HepG2 (cell line): ENCODE measurements around the gene SLC13A3. TPM values are rescaled to one million over a fixed set of nuclear protein-coding genes. Genes with fewer than 3 reads are reported as not detected.
A peak's percentile ranks its signal among the peaks of the same experiment; 100 is the strongest.

Source experiments
- AGO1 ChIP-seq: fragments of 200-400 bp; formaldehyde crosslinking; IDR thresholded peaks from 2 replicates; pipeline ENCODE4 v1.6.1; 2017; ENCODE audit warnings: mild to moderate bottlenecking, low read depth, low read length, moderate library complexity; ENCODE audit not compliant: poor library complexity, severe bottlenecking
- ATF3 ChIP-seq: sonication (generic); formaldehyde crosslinking; IDR thresholded peaks from 2 replicates; pipeline ENCODE4 v1.4.0; 2020; ENCODE audit warnings: missing genetic modification reagents
- CERS6 ChIP-seq: sonication (generic); formaldehyde crosslinking; IDR thresholded peaks from 2 replicates; pipeline ENCODE4 v1.5.0; 2020; ENCODE audit warnings: missing genetic modification reagents
- HDAC1 ChIP-seq: sonication (generic); formaldehyde crosslinking; IDR thresholded peaks from 2 replicates; pipeline ENCODE4 v1.5.1; 2020; ENCODE audit warnings: mild to moderate bottlenecking, missing genetic modification reagents
- HMGXB4 ChIP-seq, 2 experiments: sonication (generic) in 1 of 2; formaldehyde crosslinking in 1 of 2; IDR thresholded peaks; 2 replicates each; pipeline versions ENCODE4 v1.4.0 to v1.6.1; 2018 to 2020; ENCODE audit warnings: missing genetic modification reagents in 2 of 2, borderline replicate concordance in 1 of 2, low read depth in 1 of 2, mild to moderate bottlenecking in 1 of 2, missing biosample characterization in 1 of 2
- KAT2B ChIP-seq: fragments of 150-350 bp; IDR thresholded peaks from 2 replicates; pipeline ENCODE4 v1.6.1; 2014; ENCODE audit warnings: low read depth, low read length, borderline replicate concordance
- MEIS1 ChIP-seq: sonication (generic); formaldehyde crosslinking; IDR thresholded peaks from 2 replicates; pipeline ENCODE4 v1.9.0; 2021; ENCODE audit warnings: mild to moderate bottlenecking, missing genetic modification reagents, moderate library complexity, borderline replicate concordance
- MTA1 ChIP-seq: sonication (generic); formaldehyde crosslinking; IDR thresholded peaks from 2 replicates; pipeline ENCODE4 v1.4.0; 2020; ENCODE audit warnings: missing genetic modification reagents, mild to moderate bottlenecking, borderline replicate concordance
- MXD3 ChIP-seq: IDR thresholded peaks from 2 replicates; pipeline ENCODE4 v1.6.1; 2016; ENCODE audit warnings: mild to moderate bottlenecking, missing biosample characterization, missing genetic modification reagents
- PLSCR1 ChIP-seq: sonication (generic); formaldehyde crosslinking; IDR thresholded peaks from 2 replicates; pipeline ENCODE4 v1.5.0; 2020; ENCODE audit warnings: missing genetic modification reagents, mild to moderate bottlenecking, borderline replicate concordance
- PRDM4 ChIP-seq: sonication (generic); formaldehyde crosslinking; IDR thresholded peaks from 2 replicates; pipeline ENCODE4 v1.9.0; 2021; ENCODE audit warnings: missing genetic modification reagents, borderline replicate concordance
- PRPF4 ChIP-seq: fragments of 200-400 bp; formaldehyde crosslinking; IDR thresholded peaks from 2 replicates; pipeline ENCODE4 v1.6.1; 2016; ENCODE audit warnings: low read length, low read depth; ENCODE audit not compliant: poor library complexity, severe bottlenecking
- ZFP1 ChIP-seq: IDR thresholded peaks from 2 replicates; pipeline ENCODE4 v1.6.1; 2016
- ZFP82 ChIP-seq: sonication (generic); formaldehyde crosslinking; IDR thresholded peaks from 2 replicates; pipeline ENCODE4 v1.5.1; 2020; ENCODE audit warnings: mild to moderate bottlenecking, missing genetic modification reagents, borderline replicate concordance
- ZMAT5 ChIP-seq: sonication (generic); formaldehyde crosslinking; IDR thresholded peaks from 2 replicates; pipeline ENCODE4 v1.5.0; 2020; ENCODE audit warnings: mild to moderate bottlenecking, low read depth, missing genetic modification reagents, borderline replicate concordance
- ZMYM3 ChIP-seq: sonication (generic); formaldehyde crosslinking; IDR thresholded peaks from 2 replicates; pipeline ENCODE4 v1.5.1; 2020; ENCODE audit warnings: mild to moderate bottlenecking, missing genetic modification reagents
- ZNF414 ChIP-seq: sonication (generic); formaldehyde crosslinking; IDR thresholded peaks from 2 replicates; pipeline ENCODE4 v1.5.0; 2020; ENCODE audit warnings: missing genetic modification reagents
- ZNF430 ChIP-seq: sonication (generic); formaldehyde crosslinking; IDR thresholded peaks from 2 replicates; pipeline ENCODE4 v1.9.0; 2021; ENCODE audit warnings: mild to moderate bottlenecking, missing genetic modification reagents
- polyA plus RNA-seq, 8 experiments: library from polyadenylated mRNA; depleted of rRNA in 3 of 8; stranded (reverse) in 7 of 8; unstranded in 1 of 8; fragments of >200 nt; fragmentation: Illumina TruSeq in 4 of 8; extraction: Trizol in 4 of 8; gene quantifications; 2 replicates each; pipeline versions ENCODE4 v1.2.1 to v1.2.3, GENCODE V29; 2011 to 2016; ENCODE audit warnings: low read depth in 4 of 8, missing spikeins in 1 of 8, mixed read lengths in 1 of 8; ENCODE audit not compliant: insufficient read depth in 1 of 8
- total RNA-seq, 5 experiments: library from RNA; depleted of rRNA; stranded (reverse); fragments of >200 nt; fragmentation: Illumina TruSeq; extraction: Trizol; gene quantifications; 2 replicates each; pipeline ENCODE4 v1.2.3, GENCODE V29; 2016; ENCODE audit warnings: low read depth in 1 of 5

SLC13A3 gene
- total and polyA plus RNA-seq, 2 of the 13 experiments (the other 11 are each of a cell fraction or from before 2014, with no cell fraction given) = 66.5 to 76.0 TPM

GRCh38 chr20:46650575-46651090 lies 626 bp downstream of the SLC13A3 start (continued):
- TF ChIP-seq PRDM4 = no peak
- no peak for TF ChIP-seq ZMAT5 (CRISPR knock-in tag)
- peak; percentile 73; the same call in 1 of the 2 replicates for TF ChIP-seq ZNF414
- TF ChIP-seq MTA1 = no peak
- no peak for TF ChIP-seq MXD3 (CRISPR knock-in tag)
- TF ChIP-seq ZNF430 (CRISPR knock-in tag) = no peak; the same call in 1 of the 2 replicates
- no peak for TF ChIP-seq HDAC1
- no peak for TF ChIP-seq AGO1
- no peak for TF ChIP-seq ATF3
- no peak for TF ChIP-seq KAT2B
- TF ChIP-seq ZFP1 (CRISPR knock-in tag) = no peak
- TF ChIP-seq PRPF4 = peak; percentile 17
- TF ChIP-seq ZFP82 (CRISPR knock-in tag) = 0 out of 2 replicates have a peak, but pooled peaks have one; percentile 5
- TF ChIP-seq PLSCR1 = no peak
- TF ChIP-seq CERS6 = no peak
- TF ChIP-seq ZMYM3 (CRISPR knock-in tag) = peak; percentile 95
- TF ChIP-seq HMGXB4 (CRISPR knock-in tag; IDR thresholded peaks at IDR 0.05; ENCODE audit: borderline replicate concordance in 1 of 2, low read depth in 1 of 2) = 0 out of 4 replicates have a peak, but pooled peaks of 1 of the 2 experiments have one; percentile 57
- no peak for TF ChIP-seq MEIS1
